ENCODE measurements around the gene GSTT2B. TPM values are rescaled to one million over a fixed set of nuclear protein-coding genes. Genes with fewer than 3 reads are reported as not detected.
"Not testable (repeated sequence)": the region's sequence is repeated elsewhere in the genome, so short reads cannot be mapped to it uniquely, and the experiment has no call there.

Gene GSTT2B
- total and polyA plus RNA-seq, 3 donors from 2014 or later, result 0.87 to 7.9 (median 1.4) TPM

DNA sequence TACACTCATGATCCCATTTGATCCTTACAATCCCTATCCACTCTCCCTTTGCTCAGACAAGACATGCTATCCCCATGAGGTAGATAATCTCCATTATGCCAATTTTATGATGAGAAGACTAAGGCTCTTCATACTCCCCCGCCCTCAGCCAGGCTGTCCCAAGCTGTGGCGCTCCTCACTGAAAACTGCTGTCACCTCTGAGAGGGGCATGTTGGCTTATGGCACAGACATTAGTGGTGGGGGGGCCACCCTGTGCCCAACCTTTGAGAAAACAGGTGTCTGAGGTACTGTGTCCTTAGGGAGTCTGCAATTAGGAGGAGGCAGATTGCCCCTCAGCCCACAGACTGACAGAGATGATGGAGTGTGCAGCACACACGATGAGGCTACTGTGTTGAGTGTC, 8.1 kb upstream of the GSTT2B start:
- H3K27me3 ChIP-seq, result no peaks in the 10 kb centered on the region
- H3K27ac ChIP-seq, result no peak overlapping the region
- H3K4me1 ChIP-seq, result no peaks in the 10 kb centered on the region
- WGBS, 2 donors, result 98% methylated on average over 3 of the region's 3 CpGs; no CpG with 5 or more reads in 1 of the 2 donors
- H3K36me3 ChIP-seq (ENCODE audit: low read depth, missing control alignments), result no peaks in the 10 kb centered on the region
- TF ChIP-seq POLR2A (IDR thresholded peaks at IDR 0.05), result no peak
- TF ChIP-seq, protein P1, sequence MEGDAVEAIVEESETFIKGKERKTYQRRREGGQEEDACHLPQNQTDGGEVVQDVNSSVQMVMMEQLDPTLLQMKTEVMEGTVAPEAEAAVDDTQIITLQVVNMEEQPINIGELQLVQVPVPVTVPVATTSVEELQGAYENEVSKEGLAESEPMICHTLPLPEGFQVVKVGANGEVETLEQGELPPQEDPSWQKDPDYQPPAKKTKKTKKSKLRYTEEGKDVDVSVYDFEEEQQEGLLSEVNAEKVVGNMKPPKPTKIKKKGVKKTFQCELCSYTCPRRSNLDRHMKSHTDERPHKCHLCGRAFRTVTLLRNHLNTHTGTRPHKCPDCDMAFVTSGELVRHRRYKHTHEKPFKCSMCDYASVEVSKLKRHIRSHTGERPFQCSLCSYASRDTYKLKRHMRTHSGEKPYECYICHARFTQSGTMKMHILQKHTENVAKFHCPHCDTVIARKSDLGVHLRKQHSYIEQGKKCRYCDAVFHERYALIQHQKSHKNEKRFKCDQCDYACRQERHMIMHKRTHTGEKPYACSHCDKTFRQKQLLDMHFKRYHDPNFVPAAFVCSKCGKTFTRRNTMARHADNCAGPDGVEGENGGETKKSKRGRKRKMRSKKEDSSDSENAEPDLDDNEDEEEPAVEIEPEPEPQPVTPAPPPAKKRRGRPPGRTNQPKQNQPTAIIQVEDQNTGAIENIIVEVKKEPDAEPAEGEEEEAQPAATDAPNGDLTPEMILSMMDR (IDR thresholded peaks at IDR 0.05), result no peak
- no peak for DNase-seq
- H3K4me3 ChIP-seq, result no peak overlapping the region
- intact Hi-C loops (cut with DNase I; ENCODE audit: low total_unique reads), result no loop called here
- no peaks in the 10 kb centered on the region for H3K9me3 ChIP-seq

DNA sequence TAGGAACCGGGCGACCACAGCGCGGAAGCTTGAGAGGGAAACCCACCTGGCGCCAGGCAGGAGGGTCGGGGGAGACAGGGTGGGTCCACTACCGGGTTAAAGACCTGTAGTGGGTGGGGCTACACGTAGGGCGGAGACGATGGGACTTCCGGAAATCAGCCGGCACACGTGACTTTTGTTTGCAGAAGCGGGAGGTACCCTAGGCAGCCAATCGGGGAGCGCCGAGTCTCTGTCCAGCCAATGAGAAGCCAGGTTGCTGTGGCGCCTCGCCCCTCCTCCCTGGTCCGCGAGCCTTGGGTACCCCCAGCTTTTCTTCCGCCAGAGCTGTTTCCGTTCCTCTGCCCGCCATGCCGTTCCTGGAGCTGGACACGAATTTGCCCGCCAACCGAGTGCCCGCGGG, 5.6 kb upstream of the GSTT2B start, which contains the start of gene DDTL:
Gene DDTL (plus strand): TSS at position 321 of the 400 bp plus-strand sequence. CDS start 27 bp downstream, at position 348.
- H3K9me3 ChIP-seq; intact Hi-C loops (cut with DNase I; ENCODE audit: low total_unique reads); H3K27me3 ChIP-seq; H3K4me3 ChIP-seq; H3K27ac ChIP-seq; H3K36me3 ChIP-seq (ENCODE audit: low read depth, missing control alignments); H3K4me1 ChIP-seq; DNase-seq: not testable (repeated sequence)
- no CpG with 5 or more reads among the region's 30 CpGs for WGBS, 2 donors

DNA sequence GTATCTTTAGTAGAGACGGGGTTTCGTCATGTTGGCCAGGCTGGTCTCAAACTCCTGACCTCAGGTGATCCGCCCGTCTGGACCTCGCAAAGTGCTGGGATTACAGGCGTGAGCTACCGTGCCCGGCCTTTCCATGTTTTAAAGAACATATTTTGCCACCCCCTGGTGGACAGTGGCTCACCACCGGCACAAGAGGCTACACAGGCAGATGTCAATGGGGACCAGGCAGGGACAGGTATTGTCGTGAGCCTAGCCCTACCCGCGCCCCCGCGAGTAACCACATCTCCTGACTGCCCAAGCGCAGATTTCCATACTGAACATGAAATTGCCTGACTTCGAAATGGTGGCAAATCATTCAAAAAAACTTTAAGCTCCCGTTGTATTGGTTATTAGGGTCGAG, 5.1 kb upstream of the GSTT2B start:
- H3K9me3 ChIP-seq; intact Hi-C loops (cut with DNase I; ENCODE audit: low total_unique reads): not testable (repeated sequence)
- WGBS, 2 donors, result no CpG with 5 or more reads among the region's 18 CpGs

DNA sequence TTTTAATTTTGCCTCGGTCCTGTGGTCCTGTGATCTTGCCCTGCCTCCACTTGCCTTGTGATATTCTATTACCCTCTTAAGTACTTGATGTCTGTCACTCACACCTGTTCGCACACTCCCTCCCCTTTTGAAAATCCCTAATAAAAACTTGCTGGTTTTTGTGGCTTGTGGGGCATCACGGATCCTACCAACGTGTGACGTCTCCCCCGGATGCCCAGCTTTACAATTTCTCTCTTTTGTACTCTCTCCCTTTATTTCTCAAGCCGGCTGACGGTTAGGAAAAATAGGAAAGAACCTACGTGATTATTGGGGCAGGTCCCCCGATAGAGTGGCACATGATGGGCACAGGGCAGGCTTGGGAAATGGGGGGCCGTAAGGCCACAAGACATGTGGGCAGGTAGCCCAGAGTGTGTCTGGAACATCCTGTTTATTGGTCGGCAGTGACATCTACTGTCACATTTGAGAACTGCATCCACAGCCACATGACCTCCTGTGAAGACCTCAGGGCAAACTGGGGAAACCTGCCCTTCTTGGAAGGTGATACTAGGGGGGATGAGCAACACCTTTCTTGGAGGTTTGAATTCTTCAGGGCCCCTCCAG, 4.6 kb downstream of the GSTT2B start:
- TF ChIP-seq, protein P1 (IDR thresholded peaks at IDR 0.05), result peak; percentile 75 to 91 (median 81)
- H3K27me3 ChIP-seq; intact Hi-C loops (cut with DNase I; ENCODE audit: low total_unique reads); H3K27ac ChIP-seq; H3K4me1 ChIP-seq; H3K36me3 ChIP-seq (ENCODE audit: low read depth, missing control alignments); H3K4me3 ChIP-seq; H3K9me3 ChIP-seq: not testable (repeated sequence)
- peak; percentile 91 for DNase-seq
- 34 to 49% methylated on average over 12 of the region's 12 CpGs for WGBS, 2 donors

More for the DNA sequence above, 5.1 kb upstream of the GSTT2B start:
- not testable (repeated sequence) for H3K4me1 ChIP-seq; DNase-seq; H3K4me3 ChIP-seq; H3K27ac ChIP-seq; H3K36me3 ChIP-seq (ENCODE audit: low read depth, missing control alignments); H3K27me3 ChIP-seq

DNA sequence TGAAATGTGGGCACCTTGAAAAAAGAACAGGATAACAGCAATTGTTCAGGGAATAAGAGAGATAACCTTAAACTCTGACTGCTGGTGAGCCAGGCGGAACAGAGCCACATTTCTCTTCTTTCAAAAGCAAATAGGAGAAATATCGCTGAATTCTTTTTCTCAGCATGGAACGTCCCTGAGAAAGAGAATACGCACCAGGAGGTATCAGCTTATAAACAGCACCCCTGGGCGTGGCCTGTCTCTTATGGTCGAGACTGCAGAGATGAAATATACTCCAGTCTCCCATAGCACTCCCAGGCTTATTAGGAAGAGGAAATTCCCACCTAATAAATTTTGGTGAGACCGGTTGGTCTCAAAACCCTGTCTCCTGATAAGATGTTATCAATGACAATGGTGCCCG, 5.1 kb downstream of the GSTT2B start:
- H3K27me3 ChIP-seq; H3K36me3 ChIP-seq (ENCODE audit: low read depth, missing control alignments); H3K4me1 ChIP-seq; DNase-seq; H3K9me3 ChIP-seq; H3K4me3 ChIP-seq; H3K27ac ChIP-seq; intact Hi-C loops (cut with DNase I; ENCODE audit: low total_unique reads): not testable (repeated sequence)
- WGBS, 2 donors, result 70 to 79% methylated on average over 8 of the region's 8 CpGs

GRCh38 chr22:23954991-23955305, 6.0 kb downstream of the GSTT2B start:
- H3K9me3 ChIP-seq; H3K27me3 ChIP-seq; H3K27ac ChIP-seq; H3K36me3 ChIP-seq (ENCODE audit: low read depth, missing control alignments); intact Hi-C loops (cut with DNase I; ENCODE audit: low total_unique reads); H3K4me3 ChIP-seq; DNase-seq; H3K4me1 ChIP-seq: not testable (repeated sequence)
- 86 to 92% methylated on average over 5 to 6 of the region's 6 CpGs for WGBS, 2 donors

DNA sequence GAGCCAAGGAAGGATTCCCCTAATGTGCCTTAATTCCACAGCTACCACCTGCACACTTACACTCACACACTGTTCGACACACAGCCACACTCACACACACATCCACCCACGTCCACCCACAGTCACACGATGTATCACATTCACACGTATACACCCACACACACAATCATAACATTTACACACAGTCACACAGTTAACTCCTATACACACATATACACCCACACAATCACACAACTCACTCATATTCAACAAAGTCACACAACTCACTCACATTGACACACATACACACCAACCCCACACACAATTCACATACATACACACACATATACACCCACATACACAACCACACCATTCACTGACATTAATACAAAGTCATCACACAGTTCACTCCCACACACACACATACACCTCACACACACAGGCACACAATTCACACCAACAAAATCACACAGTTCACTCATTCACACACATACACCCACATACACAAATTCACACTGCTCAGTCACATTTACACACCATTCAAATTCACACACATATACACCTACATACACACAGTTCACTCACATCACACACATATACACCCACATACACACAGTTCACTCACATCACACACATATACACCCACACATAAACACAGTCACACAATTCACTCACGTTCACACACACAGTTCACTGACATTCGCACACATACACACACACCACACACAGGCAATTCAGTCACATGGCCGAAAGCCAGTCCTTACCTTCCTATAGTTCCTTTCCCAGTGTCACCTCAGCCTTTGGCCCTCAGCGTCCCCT, 6.6 kb downstream of the GSTT2B start:
- WGBS, 2 donors, result 71 to 82% methylated on average over 8 of the region's 8 CpGs

DNA sequence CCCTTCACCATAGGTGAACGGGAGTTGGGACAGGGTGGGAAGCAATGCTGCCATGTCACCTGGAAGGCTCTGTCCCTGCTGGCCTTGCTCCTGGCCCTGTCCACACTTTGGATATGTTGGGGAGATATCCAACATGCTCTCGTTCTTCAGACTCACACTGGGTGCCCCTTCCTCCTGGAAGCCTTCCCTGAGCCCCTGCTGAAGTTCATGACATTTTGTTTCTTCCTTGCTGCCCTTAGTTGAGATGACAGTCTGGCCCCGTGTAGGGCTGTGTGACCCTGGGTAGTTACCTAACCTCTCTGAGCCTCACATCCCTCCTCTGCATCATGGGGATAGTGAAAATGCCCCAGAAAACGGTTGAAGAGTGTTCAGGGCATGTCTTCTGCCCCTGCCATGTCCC, 7.5 kb downstream of the GSTT2B start:
- H3K36me3 ChIP-seq (ENCODE audit: low read depth, missing control alignments); DNase-seq; H3K27ac ChIP-seq; intact Hi-C loops (cut with DNase I; ENCODE audit: low total_unique reads); H3K4me1 ChIP-seq; H3K4me3 ChIP-seq; H3K27me3 ChIP-seq; H3K9me3 ChIP-seq: not testable (repeated sequence)
- WGBS, 2 donors, result 74 to 83% methylated on average over 3 to 4 of the region's 4 CpGs

More for the DNA sequence above, 6.6 kb downstream of the GSTT2B start:
- H3K4me1 ChIP-seq; H3K9me3 ChIP-seq; intact Hi-C loops (cut with DNase I; ENCODE audit: low total_unique reads); H3K27me3 ChIP-seq; H3K4me3 ChIP-seq; H3K27ac ChIP-seq; DNase-seq; H3K36me3 ChIP-seq (ENCODE audit: low read depth, missing control alignments): not testable (repeated sequence)

GRCh38 chr22:23952794-23953405, 8.1 kb downstream of the GSTT2B start:
- H3K36me3 ChIP-seq (ENCODE audit: low read depth, missing control alignments); intact Hi-C loops (cut with DNase I; ENCODE audit: low total_unique reads); H3K4me1 ChIP-seq; H3K27ac ChIP-seq; DNase-seq; H3K9me3 ChIP-seq; H3K4me3 ChIP-seq; H3K27me3 ChIP-seq: not testable (repeated sequence)
- WGBS, 2 donors, result 72 to 79% methylated on average over 10 to 11 of the region's 11 CpGs

DNA sequence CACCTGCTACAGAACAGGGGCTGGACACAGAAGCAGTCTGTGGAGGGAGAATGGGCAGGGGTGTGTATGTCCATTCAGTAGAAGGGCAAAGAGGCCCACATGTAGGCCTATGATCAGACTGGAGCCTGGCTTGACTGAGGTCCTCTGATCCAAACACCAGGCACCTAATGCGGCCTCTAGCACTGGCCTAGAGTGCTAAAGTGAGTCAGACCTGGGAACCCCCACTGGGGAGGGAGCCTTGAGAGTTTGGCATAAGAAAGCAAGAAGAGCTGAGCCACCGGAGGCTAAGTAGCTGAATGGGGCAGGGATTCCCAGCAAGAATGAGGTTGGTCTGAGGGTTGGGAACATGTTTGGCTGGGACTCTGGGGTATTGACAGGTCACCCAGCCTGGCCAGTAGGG, 9.6 kb downstream of the GSTT2B start:
- H3K27me3 ChIP-seq; H3K36me3 ChIP-seq (ENCODE audit: low read depth, missing control alignments); H3K27ac ChIP-seq; DNase-seq; H3K4me1 ChIP-seq; intact Hi-C loops (cut with DNase I; ENCODE audit: low total_unique reads); H3K9me3 ChIP-seq; H3K4me3 ChIP-seq: not testable (repeated sequence)
- 63 to 100% methylated on average over 1 of the region's 2 CpGs for WGBS, 2 donors
